GM15510 (cell line): ENCODE results near the gene HIBADH.

Experiments
- POLR2A ChIP-seq: IDR thresholded peaks from 3 replicates; pipeline ENCODE4 v1.6.1; 2011; ENCODE audit warnings: borderline replicate concordance; ENCODE audit not compliant: insufficient read length; ENCODE audit errors: extremely low read depth

HIBADH gene

DNA sequence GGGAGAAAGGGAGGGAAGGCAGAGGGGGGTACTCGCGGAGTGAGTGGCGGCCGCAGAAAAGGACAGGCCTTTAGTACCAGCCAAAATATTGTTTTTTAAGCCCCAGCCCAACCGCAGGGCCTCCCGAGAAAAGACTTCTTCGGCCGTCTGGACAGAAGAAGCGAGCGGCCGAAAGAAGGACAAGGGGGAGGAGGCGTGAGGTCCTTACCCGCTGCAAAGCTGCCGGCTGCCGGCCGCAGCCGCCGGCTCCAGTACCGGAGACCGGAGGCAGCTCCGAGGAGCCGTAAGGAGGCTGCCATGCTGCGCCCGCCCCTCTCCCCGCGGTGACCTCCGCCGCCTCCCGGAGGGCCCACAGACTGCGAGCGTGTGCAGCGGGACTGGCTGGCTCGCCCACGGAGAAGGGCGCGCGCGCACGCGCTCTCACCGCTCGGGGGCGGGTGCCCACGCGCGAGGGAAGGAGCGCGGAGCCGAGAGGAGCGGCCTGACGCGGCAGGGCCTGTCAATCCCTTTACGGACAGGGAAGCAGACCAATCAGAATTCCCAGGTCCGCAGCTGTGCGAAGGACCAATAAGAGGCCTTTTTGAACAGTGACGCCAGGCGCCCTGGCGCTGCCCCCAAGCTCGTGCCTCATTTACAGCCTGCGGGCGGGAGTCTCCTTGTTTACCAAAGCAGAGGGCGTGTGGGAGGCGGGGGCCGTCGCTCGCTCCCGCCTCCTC, at the start of gene HIBADH:
Gene HIBADH, minus strand, starts transcription at position 394 of the 716 bp plus-strand sequence. Its CDS starts 95 bp downstream, at position 299.
- TF ChIP-seq POLR2A: peak; percentile 82

DNA sequence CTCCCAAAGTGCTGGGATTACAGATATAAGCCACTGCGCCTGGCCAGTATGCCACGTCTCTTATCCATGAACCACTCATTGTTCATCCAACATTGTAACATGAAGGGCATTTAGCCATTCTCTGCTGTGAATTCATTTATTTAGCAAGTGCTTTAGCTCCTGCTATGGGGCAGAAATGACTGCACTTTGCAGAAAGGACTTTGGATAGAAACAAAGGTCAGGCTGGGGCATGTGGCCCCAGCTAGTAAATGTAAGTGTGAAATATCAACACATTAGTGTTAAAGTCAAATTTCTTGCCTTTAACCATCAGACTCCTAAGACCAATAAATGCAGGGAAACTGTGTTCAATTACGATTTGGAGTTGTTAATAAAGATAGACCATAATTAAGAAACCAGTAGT, 49.5 kb upstream of the HIBADH start:
- TF ChIP-seq POLR2A: no peak

DNA sequence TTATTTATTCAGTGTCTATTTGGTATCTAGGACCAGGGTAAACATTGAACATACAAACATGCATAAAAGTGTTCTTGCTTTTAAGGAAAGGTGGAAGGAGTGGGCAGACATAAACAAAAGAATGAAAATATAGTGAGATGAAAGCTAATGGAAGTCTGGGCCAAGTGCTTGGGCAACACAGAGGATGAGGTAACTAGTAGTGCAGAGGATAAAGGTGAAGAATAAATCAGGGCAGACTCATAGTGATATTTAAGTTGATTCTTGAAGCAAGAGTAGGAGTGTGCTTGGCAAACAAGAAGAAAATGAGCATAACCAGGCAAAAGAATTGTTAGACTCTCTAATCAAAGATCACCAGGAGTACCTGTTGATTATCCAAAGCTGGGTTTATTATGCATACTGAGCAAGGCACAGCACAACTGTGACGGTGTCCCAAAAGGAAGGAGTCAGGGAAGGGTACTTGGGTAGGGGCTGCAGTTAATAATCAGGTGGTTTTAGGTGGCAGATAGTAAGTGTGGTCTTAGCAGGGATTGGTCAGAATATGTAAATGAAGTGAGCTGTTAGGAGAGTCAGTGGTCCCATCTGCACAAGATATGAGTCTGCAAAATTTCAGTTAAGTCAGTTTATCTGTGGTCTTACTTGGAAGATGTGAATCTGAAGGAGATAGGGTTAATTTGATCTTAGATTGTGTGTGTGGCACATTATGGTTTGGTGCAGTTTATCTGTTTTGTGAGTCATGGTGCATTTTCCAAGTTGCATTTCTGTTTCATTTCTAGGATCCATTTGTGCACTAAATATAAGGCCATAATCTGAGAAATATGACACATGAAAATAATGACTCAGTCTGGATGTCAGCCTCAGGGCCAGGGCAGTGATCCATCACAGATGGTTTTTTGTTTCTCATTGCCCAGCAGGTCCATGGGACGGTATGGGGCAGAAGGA, 46.7 kb upstream of the HIBADH start:
- no peak for TF ChIP-seq POLR2A

DNA sequence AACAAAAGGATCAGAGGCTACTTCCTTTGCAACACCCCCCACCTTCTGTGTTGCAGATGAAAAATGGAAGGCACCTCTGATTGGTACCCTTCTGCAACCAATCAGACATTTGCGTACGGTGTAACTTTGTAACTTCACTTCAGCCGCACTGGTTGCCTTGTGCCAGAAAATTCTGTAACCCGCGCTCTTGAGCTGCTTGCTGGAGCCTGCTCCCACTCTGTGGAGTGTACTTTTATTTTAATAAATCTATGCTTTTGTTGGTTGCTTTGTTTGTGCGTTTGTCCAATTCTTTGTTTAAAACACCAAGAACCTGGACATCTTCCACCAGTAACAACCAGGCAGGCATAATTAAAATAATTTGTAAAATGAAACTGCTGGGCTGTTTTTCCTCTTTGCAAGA, 45.8 kb upstream of the HIBADH start:
- no peak for TF ChIP-seq POLR2A

DNA sequence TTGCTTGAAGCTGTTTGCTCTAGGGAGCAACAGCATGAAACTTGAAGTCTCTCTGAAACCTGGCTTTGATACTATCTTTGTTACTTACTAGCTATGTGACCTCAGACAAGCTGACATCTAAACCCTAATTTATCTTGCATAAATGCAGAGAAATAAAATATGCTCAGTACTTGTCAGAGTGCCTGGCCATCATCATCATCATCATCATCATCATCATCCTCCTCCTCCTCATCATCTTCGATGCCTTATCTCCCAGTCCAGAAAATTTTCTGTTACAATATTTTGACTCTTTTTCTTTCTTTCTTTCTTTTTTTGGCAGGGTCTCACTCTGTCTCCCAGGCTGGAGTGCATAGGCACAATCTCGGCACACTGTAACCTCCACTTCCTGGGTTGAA, 42.5 kb upstream of the HIBADH start:
- TF ChIP-seq POLR2A: no peak

DNA sequence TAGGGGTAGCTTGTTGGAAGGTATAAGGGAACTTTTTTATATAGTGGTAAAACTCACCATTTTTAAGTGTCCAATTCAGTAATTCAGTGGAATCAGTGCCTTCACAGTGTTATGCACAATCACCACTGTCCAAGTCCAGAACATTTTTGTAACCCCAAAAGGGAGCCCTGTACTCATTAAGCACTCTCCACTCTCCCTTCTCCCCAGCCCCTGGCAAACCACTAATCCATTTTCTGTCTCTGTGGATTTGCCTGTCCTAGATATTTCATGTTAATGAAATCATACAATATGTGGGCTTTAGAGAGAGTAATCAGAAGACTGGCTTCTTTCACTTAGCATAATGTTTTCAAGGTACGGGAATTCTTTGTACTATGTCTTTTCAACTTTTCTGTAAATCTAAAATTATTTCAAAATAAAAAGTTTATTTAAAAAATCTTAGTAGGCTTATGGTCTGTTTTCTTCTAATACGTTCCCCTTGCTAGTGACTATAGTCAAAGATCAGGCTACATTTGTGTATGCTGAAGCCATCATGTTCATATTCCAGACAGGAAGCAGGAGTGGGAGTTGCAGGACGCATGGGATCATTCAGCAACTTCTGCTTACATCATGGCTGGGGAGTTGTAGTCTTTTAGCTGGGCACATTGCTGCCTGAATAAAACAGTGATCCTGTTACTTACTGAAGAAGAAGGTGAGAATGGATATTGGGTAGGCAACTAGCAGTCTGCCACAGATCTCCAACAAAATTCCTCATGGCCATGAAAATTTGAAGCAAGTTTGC, 41.9 kb upstream of the HIBADH start:
- TF ChIP-seq POLR2A: no peak

DNA sequence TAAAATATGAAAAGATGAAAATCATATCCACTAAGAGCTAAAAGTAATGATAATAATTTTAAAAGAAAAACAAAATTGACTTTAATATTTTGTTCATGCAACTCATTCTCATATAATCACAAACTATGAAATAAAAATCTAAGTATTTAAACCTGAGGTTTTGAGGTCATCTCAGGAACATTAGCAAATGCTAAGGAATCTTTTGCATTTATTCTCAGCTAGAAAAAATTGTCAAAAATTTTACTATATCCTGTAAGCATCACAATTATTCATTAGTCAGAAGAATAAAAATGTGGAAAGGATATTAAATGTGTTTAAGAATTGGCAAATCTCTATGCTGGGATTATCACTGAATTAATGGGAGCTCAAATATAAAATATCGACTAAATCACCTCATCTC, 40.5 kb upstream of the HIBADH start:
- no peak for TF ChIP-seq POLR2A

DNA sequence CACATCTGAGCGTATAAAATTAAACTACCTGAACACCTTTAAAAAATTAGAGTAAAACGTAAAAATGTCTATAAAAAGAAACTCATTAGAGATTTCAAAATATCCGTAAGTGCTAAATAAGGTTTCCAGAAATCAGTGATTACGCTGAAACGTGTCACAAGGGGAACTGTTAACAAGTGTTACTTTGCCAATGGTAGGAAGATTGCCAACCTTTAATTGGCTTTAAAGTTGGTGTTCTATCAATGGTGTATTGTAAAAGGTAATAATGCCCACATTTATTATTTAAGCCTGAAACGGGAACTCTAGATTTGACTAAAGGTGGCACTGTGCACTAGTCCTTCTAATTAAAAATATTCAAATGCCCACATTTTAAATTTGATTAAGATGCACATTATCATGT, 37.8 kb upstream of the HIBADH start:
- TF ChIP-seq POLR2A: no peak

DNA sequence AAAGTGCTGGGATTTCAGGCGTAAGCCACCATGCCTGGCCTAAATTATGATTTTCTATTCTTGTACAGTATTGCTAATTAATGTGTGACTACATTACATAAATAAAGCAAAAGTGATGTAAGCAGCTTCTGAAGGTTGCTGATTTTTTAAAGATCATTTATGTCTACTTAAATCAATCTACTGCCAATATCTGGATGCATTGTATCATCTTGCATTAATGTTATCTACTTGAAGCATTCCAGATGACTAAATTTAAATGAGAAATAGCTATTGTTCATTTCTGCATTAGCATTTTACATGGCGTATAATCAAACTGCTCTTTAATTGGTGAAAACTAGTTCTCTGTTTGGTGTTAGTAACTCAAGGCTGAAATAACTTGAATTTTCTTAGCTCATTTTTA, 37.1 kb upstream of the HIBADH start:
- no peak for TF ChIP-seq POLR2A

DNA sequence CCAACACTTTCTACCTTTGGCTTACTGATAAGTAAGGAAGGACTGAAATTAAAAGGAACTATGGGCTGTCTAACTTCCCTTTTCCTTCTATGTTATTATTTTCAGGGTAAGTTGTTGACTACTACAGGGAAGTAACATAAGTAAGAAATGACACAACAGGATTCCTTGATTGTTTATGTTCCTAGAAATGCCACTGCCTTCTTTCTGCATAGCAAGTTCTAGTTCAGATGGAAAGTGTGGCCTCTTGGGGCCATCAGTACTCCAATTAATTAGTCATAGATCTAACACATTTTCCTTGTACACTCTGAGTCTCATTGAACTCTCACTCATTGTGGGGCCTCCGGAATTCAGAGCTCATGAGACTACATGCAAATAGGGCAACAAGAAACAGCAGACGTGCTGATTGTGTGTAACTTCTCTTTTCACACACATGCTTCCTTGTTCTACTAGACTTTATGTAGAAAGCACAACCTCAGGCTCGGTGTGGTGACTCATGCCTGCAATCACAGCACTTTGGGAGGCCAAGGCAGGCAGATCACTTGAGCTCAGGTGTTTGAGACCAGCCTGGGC, 35.3 kb upstream of the HIBADH start:
- TF ChIP-seq POLR2A: no peak

DNA sequence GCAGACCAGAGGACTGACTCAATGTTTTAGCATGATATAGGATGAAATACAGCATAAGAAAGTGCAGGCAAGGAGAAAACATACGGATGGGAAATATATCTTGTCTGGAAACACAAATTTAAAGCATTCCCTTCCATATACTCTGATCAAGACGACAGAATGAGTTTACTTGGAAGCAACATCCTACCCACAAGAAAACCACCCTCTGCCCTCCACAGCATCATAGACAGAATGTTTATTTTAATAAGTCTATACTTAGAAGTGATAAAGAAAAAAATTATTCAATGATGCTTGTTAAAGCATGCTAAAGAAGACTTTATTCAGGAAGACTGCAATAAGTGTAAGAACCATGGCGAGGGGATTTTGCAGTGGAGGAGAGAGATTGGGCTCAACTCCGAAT, 32.4 kb upstream of the HIBADH start:
- no peak for TF ChIP-seq POLR2A

DNA sequence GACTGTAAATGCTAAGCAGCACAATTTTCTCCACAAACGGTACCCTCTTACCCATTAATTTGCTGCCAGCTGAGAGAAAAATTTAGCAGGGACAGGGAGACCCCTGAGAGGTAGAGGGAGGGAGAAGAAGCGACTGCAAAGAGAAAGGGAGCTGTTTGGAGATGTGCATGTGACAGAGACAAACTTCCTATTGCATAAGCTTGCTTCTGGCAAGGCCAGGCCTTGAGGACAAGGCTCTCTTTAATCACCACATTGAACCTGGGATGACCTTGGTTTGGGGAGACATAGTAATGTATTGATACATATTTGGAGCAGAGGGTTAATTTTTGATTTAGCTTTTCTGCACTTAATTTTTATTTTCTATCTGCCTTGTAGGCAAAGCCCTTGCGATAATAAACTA, 31.1 kb upstream of the HIBADH start:
- no peak for TF ChIP-seq POLR2A

DNA sequence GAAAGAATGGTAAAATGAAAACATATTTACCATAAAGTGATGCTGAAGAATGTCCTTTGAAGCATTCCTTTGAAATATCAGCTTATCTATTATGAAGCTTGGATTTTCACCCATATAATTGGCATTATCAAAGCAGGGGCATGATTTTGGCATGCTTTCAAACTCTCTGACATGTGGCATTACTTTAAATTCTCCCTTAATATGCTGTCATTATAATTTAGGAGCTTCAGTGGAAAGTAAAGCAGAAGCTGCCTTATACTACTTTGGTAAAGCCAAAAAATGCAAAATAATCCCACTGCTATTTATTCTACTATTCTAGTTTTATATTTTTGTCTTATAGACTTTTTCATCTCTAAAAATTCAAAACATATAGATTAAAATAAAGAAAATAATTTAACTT, 28.0 kb upstream of the HIBADH start:
- no peak for TF ChIP-seq POLR2A

DNA sequence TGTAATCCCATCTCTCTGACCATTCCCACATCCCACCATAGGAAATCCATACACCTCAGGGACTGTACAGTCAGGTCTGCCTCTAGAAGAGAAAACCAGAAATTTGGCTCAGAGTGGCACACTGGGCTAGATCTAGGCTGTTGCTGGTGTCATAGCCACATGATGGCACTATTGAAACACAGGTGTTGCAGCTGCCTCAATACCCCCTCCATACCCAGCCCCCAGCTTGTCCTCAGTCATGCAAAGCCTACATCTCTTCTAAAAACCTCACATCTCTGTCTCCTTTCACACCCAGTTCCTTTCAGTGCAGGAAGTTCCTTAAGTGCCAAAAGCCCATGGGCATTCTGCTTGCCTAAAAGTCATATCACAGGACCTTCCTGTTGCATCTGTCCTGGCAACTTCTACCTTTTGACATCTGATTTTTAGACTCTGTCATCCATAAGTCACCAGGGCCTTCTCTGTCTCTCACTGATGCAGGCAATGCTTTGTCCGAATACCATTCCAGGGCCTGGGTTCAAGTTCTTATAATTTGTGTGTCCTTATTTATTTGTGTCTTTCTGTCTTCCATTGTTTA, 27.0 kb upstream of the HIBADH start:
- no peak for TF ChIP-seq POLR2A

DNA sequence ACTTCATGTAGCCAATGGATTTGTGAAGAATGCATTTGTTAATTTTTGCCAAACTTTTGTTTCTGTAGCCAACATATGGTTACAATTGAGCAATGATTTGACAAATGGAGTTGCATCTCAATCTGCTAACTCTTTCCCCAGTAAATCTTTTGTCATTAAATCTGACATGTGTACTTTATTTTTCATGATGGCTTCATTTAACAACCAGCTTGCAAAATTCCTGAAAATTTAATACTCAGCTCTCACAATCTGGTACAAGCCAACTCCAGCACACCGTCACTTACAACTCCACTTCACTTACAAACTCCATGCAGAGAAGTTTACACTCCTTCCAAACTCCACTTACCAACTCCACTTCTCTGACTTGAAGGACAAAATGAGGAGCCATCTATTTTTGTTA, 26.5 kb upstream of the HIBADH start:
- no peak for TF ChIP-seq POLR2A

DNA sequence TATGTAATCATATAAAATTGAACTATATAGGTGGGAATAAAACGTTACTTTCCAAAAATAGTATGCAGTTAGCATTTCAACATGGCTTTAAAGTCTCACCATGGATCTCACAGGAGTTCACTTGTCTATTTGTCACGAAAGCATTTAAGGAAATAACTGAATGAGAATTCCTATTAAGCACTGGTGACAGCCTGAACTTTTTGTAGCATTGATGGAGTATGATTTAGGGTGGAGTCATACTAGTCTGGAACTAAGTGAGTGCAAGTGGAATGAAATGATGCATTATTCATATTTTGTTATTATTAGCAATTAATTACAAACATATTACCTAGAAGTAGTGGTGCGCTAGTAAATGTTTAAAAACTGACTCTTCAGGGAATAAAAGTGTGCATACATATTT, 26.0 kb upstream of the HIBADH start:
- no peak for TF ChIP-seq POLR2A
